ENCODE data around the gene LRTM1.

The LRTM1 gene

DNA sequence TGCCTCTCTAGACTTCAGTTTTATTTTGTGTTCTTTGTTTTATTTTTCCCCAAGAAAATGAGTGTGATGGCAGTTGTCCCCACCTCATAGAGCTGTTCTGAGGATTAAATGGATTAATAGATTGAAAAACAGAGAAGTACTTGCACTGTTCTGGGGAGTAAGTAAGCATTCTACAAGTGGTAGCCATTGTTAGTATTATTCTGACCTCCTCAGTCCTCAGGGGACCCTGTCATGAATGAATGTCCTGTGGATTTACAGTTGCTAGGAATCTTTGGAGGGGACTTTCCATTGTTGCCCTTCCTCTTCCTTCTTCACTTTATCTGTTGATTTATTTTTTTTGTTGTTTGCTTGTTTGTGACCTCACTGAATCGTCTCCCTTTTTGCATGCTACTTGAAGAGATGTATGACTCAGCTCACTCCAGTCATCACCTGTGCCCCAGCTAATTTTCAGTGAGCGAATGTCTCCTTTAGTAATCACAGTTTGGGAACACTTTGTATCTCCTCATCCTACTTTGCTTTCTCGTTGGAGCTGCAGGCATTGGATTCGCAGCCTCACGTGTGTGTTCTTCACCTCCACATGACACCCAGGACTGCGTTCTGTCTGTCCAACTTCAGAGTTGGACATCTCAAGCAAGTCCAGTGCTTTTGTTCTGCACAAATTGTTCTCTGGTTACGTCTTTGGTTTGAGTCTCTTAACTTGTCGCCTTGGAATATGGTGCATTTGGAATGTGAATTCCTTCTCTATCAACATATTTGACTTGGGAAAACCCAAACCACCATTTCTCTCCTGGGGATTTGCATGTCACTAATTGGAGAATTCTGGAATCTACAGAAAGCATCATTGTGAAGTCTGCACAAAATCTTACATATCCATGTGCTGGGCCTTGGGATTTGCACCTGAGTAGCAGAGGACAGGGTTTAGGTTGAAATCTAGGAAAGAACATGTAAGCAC, 54.5 kb downstream of the LRTM1 start:
- TF ChIP-seq, protein P1, sequence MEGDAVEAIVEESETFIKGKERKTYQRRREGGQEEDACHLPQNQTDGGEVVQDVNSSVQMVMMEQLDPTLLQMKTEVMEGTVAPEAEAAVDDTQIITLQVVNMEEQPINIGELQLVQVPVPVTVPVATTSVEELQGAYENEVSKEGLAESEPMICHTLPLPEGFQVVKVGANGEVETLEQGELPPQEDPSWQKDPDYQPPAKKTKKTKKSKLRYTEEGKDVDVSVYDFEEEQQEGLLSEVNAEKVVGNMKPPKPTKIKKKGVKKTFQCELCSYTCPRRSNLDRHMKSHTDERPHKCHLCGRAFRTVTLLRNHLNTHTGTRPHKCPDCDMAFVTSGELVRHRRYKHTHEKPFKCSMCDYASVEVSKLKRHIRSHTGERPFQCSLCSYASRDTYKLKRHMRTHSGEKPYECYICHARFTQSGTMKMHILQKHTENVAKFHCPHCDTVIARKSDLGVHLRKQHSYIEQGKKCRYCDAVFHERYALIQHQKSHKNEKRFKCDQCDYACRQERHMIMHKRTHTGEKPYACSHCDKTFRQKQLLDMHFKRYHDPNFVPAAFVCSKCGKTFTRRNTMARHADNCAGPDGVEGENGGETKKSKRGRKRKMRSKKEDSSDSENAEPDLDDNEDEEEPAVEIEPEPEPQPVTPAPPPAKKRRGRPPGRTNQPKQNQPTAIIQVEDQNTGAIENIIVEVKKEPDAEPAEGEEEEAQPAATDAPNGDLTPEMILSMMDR (IDR thresholded peaks at IDR 0.05; ENCODE audit: extremely low read depth, missing control alignments): no peak
- DNase-seq (ENCODE audit: low spot score): no peak

DNA sequence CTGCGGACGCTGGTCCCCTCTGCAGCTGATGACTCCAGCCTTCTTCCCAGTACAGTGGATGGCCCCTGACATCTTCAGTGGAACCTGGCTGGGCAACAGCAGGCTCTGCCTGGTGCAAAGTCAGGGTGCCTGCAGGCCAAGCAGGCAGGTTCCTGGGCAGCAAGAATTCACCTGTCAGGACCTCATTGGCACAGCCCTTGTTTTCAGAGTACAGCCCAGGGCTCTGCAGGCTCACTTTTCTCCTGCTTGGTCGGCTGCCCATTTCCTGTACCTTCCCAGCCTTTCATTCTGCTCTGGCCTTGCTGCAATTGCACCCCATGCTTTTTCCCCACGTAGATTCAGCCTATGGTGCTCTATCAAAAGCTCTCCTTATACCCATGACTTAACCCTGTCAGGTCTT, 56.0 kb downstream of the LRTM1 start:
- DNase-seq (ENCODE audit: low spot score): no peak
- TF ChIP-seq, protein P1 (IDR thresholded peaks at IDR 0.05; ENCODE audit: extremely low read depth, missing control alignments): no peak

DNA sequence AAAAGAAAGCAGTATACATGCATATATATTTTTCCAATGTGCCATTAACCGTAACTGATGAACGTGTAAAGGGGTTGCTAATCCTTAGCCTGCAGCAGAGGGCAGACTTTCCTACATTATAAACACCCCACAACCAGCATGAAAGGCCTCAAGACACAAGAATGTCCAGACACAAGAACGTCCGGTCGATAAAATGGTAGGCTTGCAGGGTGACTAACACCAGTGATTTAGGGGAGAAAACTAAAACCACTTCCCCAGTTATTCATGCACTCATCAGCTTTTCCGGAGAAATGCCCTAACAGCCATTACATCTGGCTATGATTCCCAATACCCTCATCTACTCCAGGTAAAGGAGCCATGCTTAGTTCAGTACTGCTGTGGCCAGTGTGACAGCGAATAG, 57.4 kb downstream of the LRTM1 start:
- DNase-seq (ENCODE audit: low spot score): peak; percentile 10
- TF ChIP-seq, protein P1 (IDR thresholded peaks at IDR 0.05; ENCODE audit: extremely low read depth, missing control alignments): no peak

Measured in GM20000 (cell line).